Measurements from ENCODE around the gene FLNB.
"Not testable (repeated sequence)": the region's sequence is repeated elsewhere in the genome, so short reads cannot be mapped to it uniquely, and the experiment has no call there.

Gene FLNB

GRCh38 chr3:58055314-58055713, 47.1 kb downstream of the FLNB start:
- CTCF ChIA-PET = no interaction called here

GRCh38 chr3:58055891-58056290, 47.7 kb downstream of the FLNB start:
- H3K9me3 ChIP-seq (ENCODE audit: control insufficient read depth, insufficient read depth, low read depth, low read length); H3K4me3 ChIP-seq (ENCODE audit: low read depth, low read length); CTCF ChIA-PET; H3K27ac ChIP-seq (ENCODE audit: extremely low read depth, low read depth, low read length); POLR2A ChIA-PET; H3K4me1 ChIP-seq (ENCODE audit: control insufficient read depth, insufficient read depth, low read length); H3K36me3 ChIP-seq (ENCODE audit: control insufficient read depth in 2 of 2, insufficient read depth in 1 of 2, low read length in 2 of 2): not testable (repeated sequence)
- TF ChIP-seq ZNF518A (tag by site-specific recombination; conservative IDR thresholded peaks at IDR 0.05; ENCODE audit: low read depth) (peak; percentile 63; the same call in 1 of the 2 replicates), ZNF394 (tag by site-specific recombination; IDR thresholded peaks at IDR 0.05; ENCODE audit: borderline replicate concordance) (peak; percentile 60; the same call in 1 of the 2 replicates), ZNF426 (tag by site-specific recombination; IDR thresholded peaks at IDR 0.05) (peak; percentile 37), ZBTB11 (tag by site-specific recombination; conservative IDR thresholded peaks at IDR 0.05; ENCODE audit: low read depth) (peak; percentile 33; the same call in 1 of the 2 replicates), ZNF623 (tag by site-specific recombination; IDR thresholded peaks at IDR 0.05) (peak; percentile 39; the same call in 1 of the 2 replicates), ZNF654 (tag by site-specific recombination; IDR thresholded peaks at IDR 0.05; ENCODE audit: low read depth) (0 out of 2 replicates have a peak, but pooled peaks have one; percentile 10)

More at GRCh38 chr3:58055314-58055713, 47.1 kb downstream of the FLNB start:
- no peaks in the 10 kb centered on the region for H3K9me3 ChIP-seq (ENCODE audit: control insufficient read depth, insufficient read depth, low read depth, low read length)
- no peak for TF ChIP-seq ZBTB1 (tag by site-specific recombination; IDR thresholded peaks at IDR 0.05)
- no peak for TF ChIP-seq ZNF776 (tag by site-specific recombination; IDR thresholded peaks at IDR 0.05; ENCODE audit: borderline replicate concordance)
- H3K4me3 ChIP-seq (ENCODE audit: low read depth, low read length) = no peak overlapping the region
- H3K36me3 ChIP-seq (ENCODE audit: control insufficient read depth in 2 of 2, insufficient read depth in 1 of 2, low read length in 2 of 2) = no peaks in the 10 kb centered on the region; a peak in 1 of 3 replicates
- no peak overlapping the region for H3K27ac ChIP-seq (ENCODE audit: extremely low read depth, low read depth, low read length)
- POLR2A ChIA-PET = no interaction called here
- H3K4me1 ChIP-seq (ENCODE audit: control insufficient read depth, insufficient read depth, low read length) = peaks cover 8% of the 10 kb centered on the region; the same call in 1 of the 2 replicates

- peaks cover 8% of the 10 kb centered on the region; the same call in 1 of the 2 replicates for H3K4me1 ChIP-seq (ENCODE audit: control insufficient read depth, insufficient read depth, low read length)
- POLR2A ChIA-PET = interaction anchor here (1.6 to 1.8 kb wide), 2 partner anchors 10 to 50 kb away, joined by 3 to 10 read pairs; no protein-coding TSS in a partner anchor
- H3K36me3 ChIP-seq (ENCODE audit: control insufficient read depth in 2 of 2, insufficient read depth in 1 of 2, low read length in 2 of 2) = no peaks in the 10 kb centered on the region; a peak in 1 of 3 replicates
- CTCF ChIA-PET = interaction anchor here (0.5 to 0.6 kb wide), 7 partner anchors 9 to 1063 kb away, joined by 3 to 4 read pairs (median 3); no protein-coding TSS in a partner anchor
- H3K27ac ChIP-seq (ENCODE audit: extremely low read depth, low read depth, low read length) = no peak overlapping the region
- no peak for TF ChIP-seq ZNF433 (tag by site-specific recombination; IDR thresholded peaks at IDR 0.05; ENCODE audit: low read depth)
- TF ChIP-seq PRDM6 (tag by site-specific recombination; IDR thresholded peaks at IDR 0.05) = peak; percentile 59
- peak; percentile 99 for TF ChIP-seq ZNF239 (tag by site-specific recombination; IDR thresholded peaks at IDR 0.05)
- no peak for TF ChIP-seq ZNF26 (tag by site-specific recombination; IDR thresholded peaks at IDR 0.05)
- peak; percentile 41; the same call in 1 of the 2 replicates for TF ChIP-seq PRDM1 (tag by site-specific recombination; IDR thresholded peaks at IDR 0.05)
- no peak for TF ChIP-seq ZNF529 (tag by site-specific recombination; IDR thresholded peaks at IDR 0.05; ENCODE audit: insufficient replicate concordance)
- no peak overlapping the region for H3K4me3 ChIP-seq (ENCODE audit: low read depth, low read length)
- no peaks in the 10 kb centered on the region for H3K9me3 ChIP-seq (ENCODE audit: control insufficient read depth, insufficient read depth, low read depth, low read length)
Measured at GRCh38 chr3:58058361-58059263, 50.4 kb downstream of the FLNB start.

Measured in HEK293 (cell line).